AG04450 (cell line): ENCODE data around the gene MTNR1A. TPM values are rescaled to one million over a fixed set of nuclear protein-coding genes. Genes with fewer than 3 reads are reported as not detected.

Experiments used
- CTCF ChIA-PET: fragments of 300-600, 350-600 bp; formaldehyde crosslinking; extraction: SDS; loops from one replicate; lab custom pipeline; 2022; ENCODE audit warnings: antibody characterized with exemption, inconsistent platforms; lab: Charles Lee
- POLR2A ChIA-PET: fragments of 350-600 bp; formaldehyde crosslinking; extraction: SDS; loops from one replicate; lab custom pipeline; 2021; ENCODE audit warnings: antibody characterized with exemption, inconsistent platforms; lab: Yijun Ruan, JAX
- DNase-seq: peaks from one replicate; pipeline ENCODE4 v3.0.0-alpha.2; 2011; ENCODE audit warnings: low read depth, low spot score
- H3K27ac ChIP-seq: one replicate; pipeline ENCODE4 v1.5.1; 2012; ENCODE audit warnings: low read depth, low read length, control low read depth
- H3K27me3 ChIP-seq: one replicate; pipeline ENCODE4 v1.6.0; 2012; ENCODE audit warnings: low read length; ENCODE audit not compliant: control insufficient read depth, insufficient read depth
- H3K4me3 ChIP-seq: 2 replicates; pipeline ENCODE4 v1.5.1; 2011; ENCODE audit warnings: mild to moderate bottlenecking, low read depth, low read length, control low read depth
- H3K9me3 ChIP-seq: 2 replicates; pipeline ENCODE4 v1.5.1; 2012; ENCODE audit warnings: low read length; ENCODE audit not compliant: control insufficient read depth, insufficient read depth
- CTCF ChIP-seq: IDR thresholded peaks from 2 replicates; pipeline ENCODE4 v1.5.1; 2011; ENCODE audit warnings: low read depth, low read length, control low read depth, inconsistent platforms
- polyA plus RNA-seq: library from polyadenylated mRNA; depleted of rRNA; stranded (reverse); fragments of >200 nt; gene quantifications from 2 replicates; pipeline ENCODE4 v1.2.3, GENCODE V29; 2011

MTNR1A gene
- polyA plus RNA-seq, 1 experiment = not detected

- H3K4me3 ChIP-seq = no peak overlapping the region
- ChIA-PET POLR2A (no interaction called here), CTCF (no interaction called here)
- no peaks in the 10 kb centered on the region for H3K27me3 ChIP-seq
- no peak for DNase-seq
- no peak overlapping the region for H3K27ac ChIP-seq
- no peak for TF ChIP-seq CTCF
- H3K9me3 ChIP-seq = no peaks in the 10 kb centered on the region
Observed at GRCh38 chr4:186545436-186545835, 9.9 kb downstream of the MTNR1A start.

DNA sequence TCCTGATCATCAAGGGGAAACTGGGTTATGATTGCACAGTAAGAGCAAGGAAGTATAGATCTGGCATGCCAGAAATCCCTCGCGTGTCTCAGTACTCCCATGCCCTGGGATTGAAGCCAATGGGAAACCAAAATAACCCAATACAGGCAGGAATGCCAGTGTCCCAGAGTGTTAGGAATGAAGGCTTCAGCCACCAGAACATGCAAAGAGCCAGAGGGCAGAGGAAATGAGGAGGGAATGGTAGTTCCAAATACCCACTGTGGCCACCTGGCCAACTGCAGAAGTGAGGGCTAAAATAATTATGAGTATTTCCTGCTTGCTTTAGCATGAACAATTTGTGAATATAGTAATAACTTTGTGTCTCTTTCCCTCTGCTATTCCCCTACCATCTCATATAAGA, 12.2 kb downstream of the MTNR1A start:
- ChIA-PET CTCF (no interaction called here), POLR2A (no interaction called here)
- no peak for DNase-seq
- Histone ChIP-seq H3K27me3 (no peaks in the 10 kb centered on the region), H3K27ac (no peak overlapping the region), H3K9me3 (no peaks in the 10 kb centered on the region), H3K4me3 (no peak overlapping the region)
- no peak for TF ChIP-seq CTCF

GRCh38 chr4:186541801-186542200, 13.6 kb downstream of the MTNR1A start:
- Histone ChIP-seq H3K27ac (no peak overlapping the region), H3K4me3 (no peak overlapping the region), H3K9me3 (no peaks in the 10 kb centered on the region), H3K27me3 (no peaks in the 10 kb centered on the region)
- POLR2A ChIA-PET = no interaction called here
- CTCF ChIA-PET = no interaction called here
- no peak for TF ChIP-seq CTCF
- no peak for DNase-seq

DNA sequence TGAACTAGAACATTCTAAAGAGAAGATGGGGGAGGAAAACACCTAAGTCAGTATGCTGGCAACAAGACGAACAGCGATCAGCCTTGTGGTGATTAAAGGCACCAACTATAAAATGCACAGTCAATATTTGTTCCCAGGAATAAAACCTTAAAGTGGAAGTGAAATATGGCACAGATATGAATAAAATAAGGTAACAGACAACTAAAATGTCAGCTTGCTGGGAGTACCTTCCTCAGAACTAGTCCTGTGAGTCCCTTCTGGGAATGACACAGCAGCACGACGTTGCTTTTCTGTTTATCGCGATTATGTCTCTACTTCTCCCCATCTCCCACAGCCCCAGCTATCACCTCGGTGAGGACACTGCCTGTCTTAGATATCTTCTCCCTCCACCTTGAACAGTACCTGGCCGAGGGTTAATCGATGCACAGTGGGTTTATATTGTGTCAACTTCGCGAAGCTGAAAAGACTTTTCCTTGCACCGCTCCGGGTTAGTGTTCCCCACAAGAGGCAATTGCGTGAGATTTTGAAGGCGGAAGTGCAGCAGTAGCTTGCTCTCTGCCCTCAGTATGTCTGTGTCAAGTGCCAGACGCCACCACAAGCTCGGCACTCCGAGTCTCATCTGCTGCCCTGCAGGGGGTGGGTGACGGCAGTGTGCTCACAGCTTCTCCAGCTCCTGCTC, 17.4 kb downstream of the MTNR1A start:
- DNase-seq = no peak
- no peaks in the 10 kb centered on the region for H3K27me3 ChIP-seq
- no peak for TF ChIP-seq CTCF
- H3K27ac ChIP-seq = no peak overlapping the region
- H3K9me3 ChIP-seq = peaks cover 3% of the 10 kb centered on the region; the same call in 1 of the 2 replicates
- CTCF ChIA-PET = no interaction called here
- POLR2A ChIA-PET = no interaction called here
- no peak overlapping the region for H3K4me3 ChIP-seq

DNA sequence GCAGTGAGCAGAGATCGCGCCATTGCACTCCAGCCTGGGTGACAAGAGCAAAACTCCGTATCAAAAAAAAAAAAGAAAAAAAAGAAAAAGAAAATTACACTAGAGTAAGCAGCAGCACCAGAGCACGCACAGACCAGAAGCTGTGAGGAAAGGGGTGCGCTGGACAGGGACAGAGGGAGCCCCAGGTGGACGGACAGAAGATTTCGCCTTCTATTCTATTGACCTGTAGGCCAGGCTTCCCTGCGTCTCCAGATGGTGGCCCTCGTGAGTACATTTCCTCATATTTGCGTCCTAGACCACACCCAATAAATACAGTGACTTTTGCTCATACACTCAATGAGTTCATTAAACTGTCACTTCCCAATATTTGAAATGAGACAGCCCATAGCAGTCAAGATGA, 19.1 kb downstream of the MTNR1A start:
- no peak for DNase-seq
- H3K27ac ChIP-seq = no peak overlapping the region
- peaks cover 3% of the 10 kb centered on the region; the same call in 1 of the 2 replicates for H3K9me3 ChIP-seq
- no peak for TF ChIP-seq CTCF
- H3K4me3 ChIP-seq = no peak overlapping the region
- H3K27me3 ChIP-seq = no peaks in the 10 kb centered on the region
- ChIA-PET CTCF (interaction anchor here (0.6 to 1.2 kb wide), 2 partner anchors 51 to 227 kb away, joined by 4 read pairs; no protein-coding TSS in a partner anchor), POLR2A (no interaction called here)
